HUES64 (cell line): ENCODE data around the gene SCGB1C1. TPM values are rescaled to one million over a fixed set of nuclear protein-coding genes. Genes with fewer than 3 reads are reported as not detected.
"Not testable (repeated sequence)": the region's sequence is repeated elsewhere in the genome, so short reads cannot be mapped to it uniquely, and the experiment has no call there.

Experiments used
- H3K27ac ChIP-seq: 2 replicates; pipeline ENCODE4 v1.7.0; 2013; ENCODE audit warnings: low read depth, low read length, inconsistent platforms
- H3K27me3 ChIP-seq: 2 replicates; pipeline ENCODE4 v1.6.1; 2013; ENCODE audit warnings: mild to moderate bottlenecking, low read length; ENCODE audit not compliant: insufficient read depth
- H3K36me3 ChIP-seq: 2 replicates; pipeline ENCODE4 v1.6.1; 2013; ENCODE audit warnings: mild to moderate bottlenecking, low read length; ENCODE audit not compliant: insufficient read depth
- H3K4me1 ChIP-seq: 2 replicates; pipeline ENCODE4 v1.6.1; 2013; ENCODE audit warnings: mild to moderate bottlenecking, low read length, moderate library complexity; ENCODE audit not compliant: insufficient read depth
- H3K4me3 ChIP-seq: 2 replicates; pipeline ENCODE4 v1.5.1; 2013; ENCODE audit warnings: mild to moderate bottlenecking, low read length, moderate library complexity
- H3K9ac ChIP-seq: 2 replicates; pipeline ENCODE4 v1.6.1; 2013; ENCODE audit warnings: mild to moderate bottlenecking, low read depth, low read length
- H3K9me3 ChIP-seq: 2 replicates; pipeline ENCODE4 v1.6.1; 2013; ENCODE audit warnings: low read depth, low read length; ENCODE audit not compliant: insufficient read depth
- WGBS: fragments of 150-250, 120-280 bp; methylation state at CpG from one replicate; pipeline ENCODE4 v1.1.7; 2013; ENCODE audit warnings: missing lambda C conversion rate; 5-methylcytosine and 5-hydroxymethylcytosine counted together
- polyA plus RNA-seq, 2 experiments: library from polyadenylated mRNA; stranded (reverse); fragments of 50-300 nt; gene quantifications; one replicate each; pipeline ENCODE4 v1.2.3, GENCODE V29; 2013

The SCGB1C1 gene
- polyA plus RNA-seq (2013, experiment 1 of 2), result not detected
- polyA plus RNA-seq (2013, experiment 2 of 2), result not detected

- not testable (repeated sequence) for H3K27ac ChIP-seq, H3K4me3 ChIP-seq, H3K9ac ChIP-seq, H3K9me3 ChIP-seq, H3K36me3 ChIP-seq, H3K27me3 ChIP-seq, H3K4me1 ChIP-seq
- WGBS, result 92% methylated on average over 2 of the region's 11 CpGs
Observed at GRCh38 chr11:192674-193128, at the start of gene SCGB1C1. Gene SCGB1C1, plus strand, starts transcription at chr11:193078. Its CDS starts 22 bp downstream, at chr11:193100.

DNA sequence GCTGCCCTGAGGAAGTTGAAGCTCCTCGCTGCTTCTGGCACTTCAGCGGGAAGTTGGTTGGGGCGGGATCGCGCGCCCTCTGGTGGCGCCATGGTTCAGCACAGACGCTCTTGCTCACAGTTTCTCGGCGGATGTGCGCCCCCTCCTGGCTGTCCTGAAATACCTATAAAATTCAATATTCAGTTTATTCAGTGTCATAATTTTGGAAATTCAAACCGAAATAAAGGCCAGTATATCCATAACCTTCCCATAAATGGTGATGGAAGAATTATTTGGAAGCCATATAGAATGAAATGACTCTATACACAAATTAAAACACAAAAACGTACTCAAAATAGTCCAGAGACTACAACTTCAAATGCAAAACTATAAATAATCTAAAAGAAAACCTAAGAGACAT, 12.6 kb upstream of the SCGB1C1 start:
- H3K4me1 ChIP-seq, H3K9ac ChIP-seq, H3K27me3 ChIP-seq, H3K36me3 ChIP-seq, H3K27ac ChIP-seq, H3K9me3 ChIP-seq, H3K4me3 ChIP-seq: not testable (repeated sequence)
- WGBS, result no CpG with 5 or more reads among the region's 13 CpGs

- not testable (repeated sequence) for H3K27ac ChIP-seq, H3K4me3 ChIP-seq
- WGBS, result 92% methylated on average over 25 of the region's 55 CpGs
Observed at GRCh38 chr11:189200-189783, 3.6 kb upstream of the SCGB1C1 start.

DNA sequence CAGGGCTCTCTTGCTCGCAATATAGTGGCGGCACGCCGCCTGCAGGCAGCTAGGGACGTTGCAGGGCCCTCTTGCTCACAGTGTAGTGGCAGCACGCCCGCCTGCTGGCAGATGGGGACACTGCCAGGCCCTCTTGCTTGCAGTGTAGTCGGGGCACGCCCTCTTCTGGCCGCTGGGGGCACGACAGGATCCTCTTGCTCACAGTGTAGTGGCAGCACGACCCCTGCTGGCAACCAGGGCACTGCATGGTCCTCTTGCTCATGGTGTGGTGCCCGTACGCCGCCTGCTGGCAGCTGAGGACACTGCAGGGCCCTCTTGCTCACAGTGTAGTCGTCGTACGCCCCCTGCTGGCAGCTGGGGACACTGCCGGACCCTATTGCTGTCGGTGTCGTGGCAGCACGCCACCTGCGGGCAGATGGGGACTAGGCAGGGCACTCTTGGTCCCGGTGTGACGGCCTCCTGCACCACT, 3.0 kb upstream of the SCGB1C1 start:
- H3K4me3 ChIP-seq, H3K36me3 ChIP-seq: not testable (repeated sequence)
- WGBS, result 92% methylated on average over 7 of the region's 25 CpGs

More at GRCh38 chr11:189200-189783, 3.6 kb upstream of the SCGB1C1 start:
- H3K4me1 ChIP-seq, H3K9me3 ChIP-seq, H3K27me3 ChIP-seq, H3K9ac ChIP-seq, H3K36me3 ChIP-seq: not testable (repeated sequence)

GRCh38 chr11:190546-190945, 2.3 kb upstream of the SCGB1C1 start:
- not testable (repeated sequence) for H3K36me3 ChIP-seq, H3K27me3 ChIP-seq, H3K4me3 ChIP-seq, H3K27ac ChIP-seq, H3K4me1 ChIP-seq, H3K9ac ChIP-seq, H3K9me3 ChIP-seq
- WGBS, result 88% methylated on average over 4 of the region's 5 CpGs

More for the DNA sequence above, 3.0 kb upstream of the SCGB1C1 start:
- not testable (repeated sequence) for H3K4me1 ChIP-seq, H3K9ac ChIP-seq, H3K27me3 ChIP-seq, H3K9me3 ChIP-seq, H3K27ac ChIP-seq

GRCh38 chr11:191490-192478, 1.1 kb upstream of the SCGB1C1 start:
- not testable (repeated sequence) for H3K27me3 ChIP-seq, H3K36me3 ChIP-seq, H3K4me1 ChIP-seq, H3K9me3 ChIP-seq, H3K4me3 ChIP-seq, H3K9ac ChIP-seq, H3K27ac ChIP-seq
- WGBS, result 79% methylated on average over 2 of the region's 8 CpGs

DNA sequence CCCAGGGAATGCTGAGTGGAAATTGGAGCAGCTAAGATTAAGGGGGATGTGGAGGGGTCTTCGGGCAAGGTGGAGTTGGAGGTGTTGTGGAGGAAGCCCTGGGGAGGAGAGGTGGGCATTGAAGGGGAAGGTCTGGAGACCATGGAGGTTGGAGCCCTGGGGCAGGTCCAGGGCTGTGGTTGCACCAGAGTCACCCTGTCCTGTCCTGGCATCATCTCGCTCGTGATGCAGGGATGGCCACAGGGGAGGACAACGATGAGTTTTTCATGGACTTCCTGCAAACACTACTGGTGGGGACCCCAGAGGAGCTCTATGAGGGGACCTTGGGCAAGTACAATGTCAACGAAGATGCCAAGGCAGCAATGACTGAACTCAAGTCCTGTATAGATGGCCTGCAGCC, 603 bp downstream of the SCGB1C1 start:
- not testable (repeated sequence) for H3K9ac ChIP-seq, H3K9me3 ChIP-seq, H3K4me1 ChIP-seq, H3K36me3 ChIP-seq, H3K4me3 ChIP-seq, H3K27ac ChIP-seq, H3K27me3 ChIP-seq
- 85% methylated on average over 5 of the region's 5 CpGs for WGBS

- Histone ChIP-seq H3K36me3 (no peaks in the 10 kb centered on the region), H3K4me1 (no peaks in the 10 kb centered on the region), H3K4me3 (no peak overlapping the region), H3K27ac (no peak overlapping the region), H3K27me3 (no peaks in the 10 kb centered on the region), H3K9ac (no peak overlapping the region), H3K9me3 (no peaks in the 10 kb centered on the region)
- 91% methylated on average over 23 of the region's 23 CpGs for WGBS
Observed at GRCh38 chr11:196786-197731, 4.2 kb downstream of the SCGB1C1 start.

GRCh38 chr11:197741-198235, 4.9 kb downstream of the SCGB1C1 start:
- no peak overlapping the region for H3K9ac ChIP-seq

GRCh38 chr11:198236-198806, 5.4 kb downstream of the SCGB1C1 start:
- WGBS, result 85% methylated on average over 21 of the region's 21 CpGs
- Histone ChIP-seq H3K27ac (no peak overlapping the region), H3K4me1 (no peaks in the 10 kb centered on the region), H3K9me3 (no peaks in the 10 kb centered on the region), H3K9ac (no peak overlapping the region), H3K4me3 (no peak overlapping the region), H3K36me3 (no peaks in the 10 kb centered on the region), H3K27me3 (no peaks in the 10 kb centered on the region)

More at GRCh38 chr11:197741-198235, 4.9 kb downstream of the SCGB1C1 start:
- H3K27ac ChIP-seq, result no peak overlapping the region
- no peak overlapping the region for H3K4me3 ChIP-seq
- 92% methylated on average over 9 of the region's 9 CpGs for WGBS
- no peaks in the 10 kb centered on the region for H3K36me3 ChIP-seq
- no peaks in the 10 kb centered on the region for H3K4me1 ChIP-seq
- no peaks in the 10 kb centered on the region for H3K9me3 ChIP-seq
- H3K27me3 ChIP-seq, result no peaks in the 10 kb centered on the region
